Mucosa of gallbladder (tissue), 1 donor: ENCODE results near the gene MYO15B. TPM values are rescaled to one million over a fixed set of nuclear protein-coding genes. Genes with fewer than 3 reads are reported as not detected.
A peak's percentile ranks its signal among the peaks of the same experiment; 100 is the strongest.

ENCODE experiments used
- DNase-seq: peaks from one replicate; pipeline ENCODE4 v3.0.0-alpha.2; 2020; ENCODE audit warnings: low spot score
- total RNA-seq: library from RNA; stranded (reverse); gene quantifications from one replicate; pipeline ENCODE4 v1.2.1, GENCODE V29; 2021
- donor health status: DM: no; HTN: no; CAD: no.

Gene MYO15B
- total RNA-seq, 1 donor from 2014 or later, result 434 TPM

- DNase-seq, result no peak
Measured at GRCh38 chr17:75639327-75639726, 51.7 kb downstream of the MYO15B start.

GRCh38 chr17:75639771-75640555 is 52.4 kb downstream of the MYO15B start:
- peak; percentile 80 for DNase-seq

- DNase-seq, result no peak
Measured at GRCh38 chr17:75640556-75641119, 53.0 kb downstream of the MYO15B start.

GRCh38 chr17:75641343-75641742 is 53.7 kb downstream of the MYO15B start:
- DNase-seq, result no peak

- DNase-seq, result peak; percentile 50
Measured at GRCh38 chr17:75642182-75642783, 54.7 kb downstream of the MYO15B start.

GRCh38 chr17:75642784-75643642 is 55.4 kb downstream of the MYO15B start:
- peak; percentile 45 for DNase-seq

- no peak for DNase-seq
Measured at GRCh38 chr17:75643643-75644017, 56.0 kb downstream of the MYO15B start.

- DNase-seq, result peak; percentile 88
Measured at GRCh38 chr17:75645501-75645888, 57.9 kb downstream of the MYO15B start.

- DNase-seq, result peak; percentile 92
Measured at GRCh38 chr17:75645889-75646637, 58.5 kb downstream of the MYO15B start.

- DNase-seq, result no peak
Measured at GRCh38 chr17:75646638-75646992, 59.0 kb downstream of the MYO15B start.

- DNase-seq, result no peak
Measured at GRCh38 chr17:75647061-75647460, 59.5 kb downstream of the MYO15B start.

GRCh38 chr17:75647921-75648320 is 60.3 kb downstream of the MYO15B start:
- no peak for DNase-seq

GRCh38 chr17:75649687-75650086 is 62.1 kb downstream of the MYO15B start:
- no peak for DNase-seq

- DNase-seq, result no peak
Measured at GRCh38 chr17:75650874-75651273, 63.3 kb downstream of the MYO15B start.

- no peak for DNase-seq
Measured at GRCh38 chr17:75652341-75652740, 64.7 kb downstream of the MYO15B start.

GRCh38 chr17:75652934-75653549 is 65.4 kb downstream of the MYO15B start:
- DNase-seq, result no peak

GRCh38 chr17:75654176-75654575 is 66.6 kb downstream of the MYO15B start:
- DNase-seq, result no peak

GRCh38 chr17:75658237-75658636 is 70.6 kb downstream of the MYO15B start:
- DNase-seq, result no peak

- no peak for DNase-seq
Measured at GRCh38 chr17:75661531-75661930, 73.9 kb downstream of the MYO15B start.

GRCh38 chr17:75662511-75662910 is 74.9 kb downstream of the MYO15B start:
- DNase-seq, result no peak

- DNase-seq, result no peak
Measured at GRCh38 chr17:75664099-75664549, 76.5 kb downstream of the MYO15B start.
